Loucy (cell line): ENCODE measurements around the gene EPHB1.

ENCODE experiments used
- H2AFZ ChIP-seq: fragments of 200-600 bp; sonication (generic); 2 replicates; pipeline ENCODE4 v1.6.0; 2016; ENCODE audit warnings: antibody characterized with exemption, mild to moderate bottlenecking, low read length, moderate library complexity
- H3F3A ChIP-seq: fragments of 200-600 bp; 2 replicates; pipeline ENCODE4 v1.6.0; 2016; ENCODE audit warnings: antibody characterized with exemption, low read depth, mild to moderate bottlenecking
- H3K27me3 ChIP-seq: fragments of 200-600 bp; sonication (generic); 2 replicates; pipeline ENCODE4 v1.6.1; 2014; ENCODE audit warnings: low read length, mild to moderate bottlenecking; ENCODE audit not compliant: insufficient read depth, poor library complexity, severe bottlenecking
- H3K36me3 ChIP-seq: fragments of 200-600 bp; sonication (generic); 2 replicates; pipeline ENCODE4 v1.6.1; 2016; ENCODE audit warnings: low read length; ENCODE audit not compliant: insufficient read depth
- H3K4me1 ChIP-seq: fragments of 200-600 bp; sonication (generic); 2 replicates; pipeline ENCODE4 v1.5.1; 2014; ENCODE audit warnings: low read length, mild to moderate bottlenecking; ENCODE audit not compliant: insufficient read depth, poor library complexity, severe bottlenecking
- H3K4me2 ChIP-seq: fragments of 200-600 bp; sonication (generic); 2 replicates; pipeline ENCODE4 v1.6.0; 2014; ENCODE audit warnings: antibody characterized with exemption, low read length, low read depth, mild to moderate bottlenecking; ENCODE audit not compliant: poor library complexity, severe bottlenecking
- H3K4me3 ChIP-seq: fragments of 200-600 bp; sonication (generic); 2 replicates; pipeline ENCODE4 v1.5.1; 2014; ENCODE audit warnings: low read length, mild to moderate bottlenecking, mixed read lengths; ENCODE audit not compliant: poor library complexity, severe bottlenecking
- H3K79me2 ChIP-seq: fragments of 200-600 bp; sonication (generic); 2 replicates; pipeline ENCODE4 v1.6.1; 2014; ENCODE audit warnings: low read length; ENCODE audit not compliant: insufficient read depth
- H3K9ac ChIP-seq: fragments of 200-600 bp; sonication (generic); 2 replicates; pipeline ENCODE4 v1.6.0; 2014; ENCODE audit warnings: mild to moderate bottlenecking, low read depth, low read length, moderate library complexity; ENCODE audit not compliant: poor library complexity, severe bottlenecking
- H3K9me2 ChIP-seq: fragments of 200-600 bp; sonication (generic); replicated peaks from 2 replicates; pipeline ENCODE4 v1.6.1; 2016; ENCODE audit warnings: low read depth, low read length, mixed read lengths
- H3K9me3 ChIP-seq: fragments of 200-600 bp; sonication (generic); 2 replicates; pipeline ENCODE4 v1.6.1; 2014; ENCODE audit warnings: mild to moderate bottlenecking, antibody characterized with exemption, low read length, low read depth; ENCODE audit not compliant: insufficient read depth
- H4K20me1 ChIP-seq: fragments of 200-600 bp; sonication (generic); 2 replicates; pipeline ENCODE4 v1.6.0; 2014; ENCODE audit warnings: antibody characterized with exemption, low read length, mild to moderate bottlenecking; ENCODE audit not compliant: insufficient read depth, poor library complexity, severe bottlenecking
- EZH2phosphoT487 ChIP-seq: fragments of 200-600 bp; IDR thresholded peaks from 2 replicates; pipeline ENCODE4 v1.6.1; 2018; ENCODE audit warnings: antibody characterized with exemption, mild to moderate bottlenecking, moderate library complexity, borderline replicate concordance
- TF ChIP-seq, protein P1 (sequence below): fragments of 200-600 bp; sonication (generic); conservative IDR thresholded peaks from 2 replicates; pipeline ENCODE4 v1.5.1; 2014; ENCODE audit warnings: mild to moderate bottlenecking, antibody characterized with exemption, low read length

EPHB1 gene

DNA sequence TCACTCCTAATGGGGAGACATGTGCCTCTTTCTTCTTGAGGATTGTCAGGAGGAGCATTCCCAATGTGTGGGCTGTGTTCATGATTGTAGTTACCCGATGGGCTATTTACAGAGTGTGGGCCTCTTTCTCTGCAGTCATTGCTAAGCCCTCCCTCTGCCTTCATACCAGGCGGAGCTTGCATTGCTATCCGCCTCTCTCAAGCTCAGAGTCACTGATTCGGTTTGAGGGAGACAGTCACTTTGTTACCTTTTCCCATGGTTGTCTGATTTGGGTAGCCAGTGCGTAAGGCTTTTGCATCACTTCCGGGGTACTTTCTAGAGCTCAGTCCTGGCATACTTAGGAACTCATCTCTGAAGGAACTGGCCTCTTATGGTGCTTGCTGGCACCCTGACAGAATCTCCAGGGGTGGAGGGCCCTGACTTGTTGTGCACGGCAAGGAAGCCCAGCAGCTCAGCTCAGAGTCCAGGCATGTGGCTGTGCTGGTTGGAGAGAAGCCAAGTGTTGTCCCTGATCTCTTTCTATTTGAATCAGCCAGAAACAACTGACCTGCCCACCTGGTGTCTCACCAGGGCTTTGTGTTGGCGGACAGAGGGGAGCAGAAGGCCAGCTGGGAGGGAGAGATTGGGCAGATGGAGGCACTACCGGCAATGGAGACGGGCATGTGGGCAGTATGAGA is 79.8 kb downstream of the EPHB1 start:
- Histone ChIP-seq H2AFZ (no peak overlapping the region), H3K9me3 (no peaks in the 10 kb centered on the region), H3K9ac (no peak overlapping the region), H3K4me1 (no peaks in the 10 kb centered on the region), H3K9me2 (no peaks in the 10 kb centered on the region), H3K36me3 (no peaks in the 10 kb centered on the region), H3K4me3 (no peak overlapping the region), H3K27me3 (no peaks in the 10 kb centered on the region), H3K79me2 (no peaks in the 10 kb centered on the region), H3F3A (no peaks in the 10 kb centered on the region), H4K20me1 (no peaks in the 10 kb centered on the region), H3K4me2 (no peak overlapping the region)
- TF ChIP-seq, protein P1, sequence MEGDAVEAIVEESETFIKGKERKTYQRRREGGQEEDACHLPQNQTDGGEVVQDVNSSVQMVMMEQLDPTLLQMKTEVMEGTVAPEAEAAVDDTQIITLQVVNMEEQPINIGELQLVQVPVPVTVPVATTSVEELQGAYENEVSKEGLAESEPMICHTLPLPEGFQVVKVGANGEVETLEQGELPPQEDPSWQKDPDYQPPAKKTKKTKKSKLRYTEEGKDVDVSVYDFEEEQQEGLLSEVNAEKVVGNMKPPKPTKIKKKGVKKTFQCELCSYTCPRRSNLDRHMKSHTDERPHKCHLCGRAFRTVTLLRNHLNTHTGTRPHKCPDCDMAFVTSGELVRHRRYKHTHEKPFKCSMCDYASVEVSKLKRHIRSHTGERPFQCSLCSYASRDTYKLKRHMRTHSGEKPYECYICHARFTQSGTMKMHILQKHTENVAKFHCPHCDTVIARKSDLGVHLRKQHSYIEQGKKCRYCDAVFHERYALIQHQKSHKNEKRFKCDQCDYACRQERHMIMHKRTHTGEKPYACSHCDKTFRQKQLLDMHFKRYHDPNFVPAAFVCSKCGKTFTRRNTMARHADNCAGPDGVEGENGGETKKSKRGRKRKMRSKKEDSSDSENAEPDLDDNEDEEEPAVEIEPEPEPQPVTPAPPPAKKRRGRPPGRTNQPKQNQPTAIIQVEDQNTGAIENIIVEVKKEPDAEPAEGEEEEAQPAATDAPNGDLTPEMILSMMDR, result no peak
- no peak for TF ChIP-seq EZH2phosphoT487

DNA sequence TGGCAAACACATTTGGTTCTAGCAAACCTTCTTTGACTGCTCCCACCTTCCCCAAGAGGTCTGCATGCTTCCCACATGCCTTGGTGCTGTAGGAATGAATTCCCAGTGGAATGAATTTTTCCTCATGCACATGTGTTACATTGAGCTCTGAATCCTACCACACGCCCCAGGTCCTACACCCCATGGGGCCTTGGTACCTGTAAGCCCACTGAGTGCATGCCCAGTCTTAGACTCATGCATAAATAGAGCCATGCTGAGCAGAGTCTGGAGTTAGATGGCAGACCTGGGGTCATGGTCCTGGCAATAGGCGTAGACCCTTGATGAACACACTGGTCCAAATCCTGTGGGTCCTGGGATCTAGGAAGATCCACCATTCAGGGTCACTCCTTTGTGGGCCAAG is 81.8 kb downstream of the EPHB1 start:
- no peak overlapping the region for H3K4me2 ChIP-seq
- H3K9ac ChIP-seq, result no peak overlapping the region
- no peaks in the 10 kb centered on the region for H3K79me2 ChIP-seq
- TF ChIP-seq, protein P1, result no peak
- no peak for TF ChIP-seq EZH2phosphoT487
- no peaks in the 10 kb centered on the region for H3K27me3 ChIP-seq
- H3K4me1 ChIP-seq, result no peaks in the 10 kb centered on the region
- no peaks in the 10 kb centered on the region for H3K9me2 ChIP-seq
- H3K9me3 ChIP-seq, result no peaks in the 10 kb centered on the region
- no peak overlapping the region for H3K4me3 ChIP-seq
- no peak overlapping the region for H2AFZ ChIP-seq
- H3F3A ChIP-seq, result no peaks in the 10 kb centered on the region
- no peaks in the 10 kb centered on the region for H3K36me3 ChIP-seq
- no peaks in the 10 kb centered on the region for H4K20me1 ChIP-seq

DNA sequence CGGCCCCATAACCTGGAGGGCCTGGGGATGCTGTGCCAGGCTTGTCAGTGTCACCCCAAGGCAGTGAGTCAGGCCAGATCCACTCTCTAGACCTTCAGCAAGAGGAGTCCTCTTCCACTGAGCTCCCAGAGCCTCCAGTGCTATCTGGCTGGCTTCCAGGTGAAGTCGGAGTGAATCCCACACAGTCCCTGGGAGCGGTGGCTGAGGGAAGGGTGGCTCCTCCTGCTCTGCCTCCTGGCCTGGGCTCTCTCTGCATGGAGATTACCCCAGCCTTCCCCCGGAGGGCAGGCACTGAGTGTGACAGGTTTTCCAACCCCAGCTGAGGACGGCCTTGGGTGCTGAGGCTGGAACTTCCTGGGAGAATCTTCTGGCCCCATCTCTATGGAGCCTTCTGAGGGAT is 82.7 kb downstream of the EPHB1 start:
- TF ChIP-seq EZH2phosphoT487, result no peak
- TF ChIP-seq, protein P1, result no peak
- Histone ChIP-seq H3K4me2 (no peak overlapping the region), H3K36me3 (no peaks in the 10 kb centered on the region), H3K4me3 (no peak overlapping the region), H2AFZ (no peak overlapping the region), H4K20me1 (no peaks in the 10 kb centered on the region), H3F3A (no peaks in the 10 kb centered on the region), H3K9ac (no peak overlapping the region), H3K9me3 (no peaks in the 10 kb centered on the region), H3K27me3 (no peaks in the 10 kb centered on the region), H3K9me2 (no peaks in the 10 kb centered on the region), H3K4me1 (no peaks in the 10 kb centered on the region), H3K79me2 (no peaks in the 10 kb centered on the region)
